ENCODE measurements around the gene HIPK4.
"Not testable (repeated sequence)": the region's sequence is repeated elsewhere in the genome, so short reads cannot be mapped to it uniquely, and the experiment has no call there.

The HIPK4 gene

GRCh38 chr19:40339018-40339728 lies 50.8 kb downstream of the HIPK4 start:
- DNase-seq (ENCODE audit: low read depth), result no peak

- DNase-seq (ENCODE audit: low read depth), result no peak
Measured at GRCh38 chr19:40337594-40337993, 52.4 kb downstream of the HIPK4 start.

- no peak for DNase-seq (ENCODE audit: low read depth)
Measured at GRCh38 chr19:40337107-40337506, 52.9 kb downstream of the HIPK4 start.

GRCh38 chr19:40336601-40336900 lies 53.4 kb downstream of the HIPK4 start:
- DNase-seq (ENCODE audit: low read depth), result no peak

GRCh38 chr19:40335855-40336600 lies 54.0 kb downstream of the HIPK4 start:
- DNase-seq (ENCODE audit: low read depth), result no peak

- no peak for DNase-seq (ENCODE audit: low read depth)
Measured at GRCh38 chr19:40335101-40335500, 54.9 kb downstream of the HIPK4 start.

- not testable (repeated sequence) for DNase-seq (ENCODE audit: low read depth)
Measured at GRCh38 chr19:40333083-40333482, 56.9 kb downstream of the HIPK4 start.

GRCh38 chr19:40332669-40333068 lies 57.3 kb downstream of the HIPK4 start:
- no peak for DNase-seq (ENCODE audit: low read depth)

- no peak for DNase-seq (ENCODE audit: low read depth)
Measured at GRCh38 chr19:40331052-40331451, 58.9 kb downstream of the HIPK4 start.
